HG02571 (cell line): ENCODE data around the gene APCDD1L.
"Not testable (repeated sequence)": the region's sequence is repeated elsewhere in the genome, so short reads cannot be mapped to it uniquely, and the experiment has no call there.

Experiments
- ATAC-seq: cut with Tn5 transposase; IDR thresholded peaks from one replicate; pipeline ENCODE4 v1.9.1; 2021; ENCODE audit warnings: mild to moderate bottlenecking, moderate library complexity; ENCODE audit not compliant: unreplicated experiment

The APCDD1L gene

DNA sequence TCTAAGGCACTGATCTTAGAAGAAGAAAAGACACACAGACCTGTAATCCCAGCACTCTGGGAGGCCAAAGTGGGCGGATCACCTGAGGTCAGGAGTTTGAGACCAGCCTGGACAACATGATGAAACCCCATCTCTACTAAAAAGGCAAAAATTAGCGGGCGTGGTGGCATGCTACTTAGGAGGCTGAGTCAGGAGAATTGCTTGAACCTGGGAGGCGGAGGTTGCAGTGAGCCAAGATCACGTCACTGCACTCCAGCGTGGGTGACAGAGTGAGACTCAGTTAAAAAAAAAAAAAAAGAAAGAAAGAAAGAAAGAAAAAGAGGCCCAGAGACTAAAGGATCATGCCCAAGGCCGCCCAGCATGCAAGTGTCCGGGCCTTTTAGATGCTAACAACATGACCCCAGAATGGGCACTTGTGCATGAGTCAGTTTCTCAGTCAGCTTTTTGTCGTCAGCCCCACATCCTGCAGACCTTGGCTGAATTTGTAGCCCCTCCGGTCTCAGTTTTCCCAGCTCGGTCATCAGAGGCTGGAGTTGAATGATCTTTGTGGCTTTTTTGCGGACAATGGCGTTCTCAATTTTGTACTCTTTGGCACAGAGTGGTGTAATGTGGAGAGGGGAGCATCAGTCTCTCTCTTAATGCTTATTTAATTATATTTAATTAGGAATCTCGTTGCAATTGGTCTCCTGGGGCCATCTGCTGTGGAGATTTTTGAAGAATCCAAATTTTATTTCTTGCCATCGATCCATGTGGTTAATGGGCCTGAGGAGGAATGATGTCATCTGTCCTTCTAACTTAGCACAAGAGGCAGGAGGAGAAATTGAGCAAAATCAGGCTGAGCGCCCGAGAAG, 30.6 kb upstream of the APCDD1L start:
- no peak for ATAC-seq

DNA sequence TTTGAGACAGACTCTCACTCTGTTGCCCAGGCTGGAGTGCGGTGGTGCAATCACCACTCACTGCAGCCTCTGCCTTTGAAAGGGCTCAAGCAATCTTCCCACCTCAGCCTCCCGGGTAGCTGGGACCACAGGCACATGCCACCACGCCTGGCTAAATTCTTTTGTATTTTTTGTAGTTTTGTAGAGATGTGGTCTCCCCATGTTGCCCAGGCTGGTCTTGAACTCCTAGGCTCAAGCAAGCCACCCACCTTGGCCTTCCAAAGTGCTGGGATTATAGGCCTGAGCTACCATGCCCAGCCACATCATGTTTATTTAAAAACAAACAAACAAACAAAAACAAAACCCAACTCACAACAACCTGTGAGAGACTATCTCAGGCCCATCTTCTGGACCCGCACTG, 29.7 kb upstream of the APCDD1L start:
- ATAC-seq = no peak

DNA sequence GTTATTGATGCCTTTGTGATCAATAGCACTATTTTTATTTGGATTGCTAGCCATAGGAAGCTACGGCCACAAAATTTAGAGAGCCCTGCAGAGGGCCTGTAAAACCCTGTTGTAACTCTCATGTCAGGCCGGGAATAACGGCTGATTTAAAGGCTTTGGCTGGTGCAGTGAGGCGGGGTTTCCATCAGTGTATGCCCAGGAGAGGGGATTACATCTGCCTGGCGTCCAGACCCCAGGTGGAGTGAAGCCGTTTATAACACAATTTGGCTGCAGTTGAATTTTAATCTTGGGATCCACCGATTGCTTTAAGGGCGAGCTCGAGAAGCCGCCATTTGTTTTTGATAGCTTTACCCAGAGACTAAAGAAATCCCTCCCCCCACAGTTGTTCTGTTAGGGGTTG, 29.1 kb upstream of the APCDD1L start:
- ATAC-seq = no peak

DNA sequence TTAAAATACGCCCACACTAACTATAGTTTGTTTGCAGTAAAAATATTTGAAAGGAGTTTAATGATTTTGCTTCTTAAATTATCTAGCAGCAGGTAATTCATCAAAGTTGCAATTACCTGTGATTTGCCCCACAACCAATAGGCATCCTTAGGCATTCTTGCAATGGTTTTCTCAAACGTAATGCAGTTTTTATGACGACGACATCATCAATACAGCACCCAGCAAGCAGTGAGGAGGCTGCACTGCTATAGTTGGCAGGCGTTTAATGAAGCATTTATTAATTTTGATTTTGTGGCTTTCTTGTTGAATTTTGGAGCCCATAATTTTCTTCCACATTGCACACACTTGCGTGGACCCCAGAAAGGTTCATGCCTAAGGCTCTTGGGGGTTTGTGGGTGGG, 28.1 kb upstream of the APCDD1L start:
- no peak for ATAC-seq

DNA sequence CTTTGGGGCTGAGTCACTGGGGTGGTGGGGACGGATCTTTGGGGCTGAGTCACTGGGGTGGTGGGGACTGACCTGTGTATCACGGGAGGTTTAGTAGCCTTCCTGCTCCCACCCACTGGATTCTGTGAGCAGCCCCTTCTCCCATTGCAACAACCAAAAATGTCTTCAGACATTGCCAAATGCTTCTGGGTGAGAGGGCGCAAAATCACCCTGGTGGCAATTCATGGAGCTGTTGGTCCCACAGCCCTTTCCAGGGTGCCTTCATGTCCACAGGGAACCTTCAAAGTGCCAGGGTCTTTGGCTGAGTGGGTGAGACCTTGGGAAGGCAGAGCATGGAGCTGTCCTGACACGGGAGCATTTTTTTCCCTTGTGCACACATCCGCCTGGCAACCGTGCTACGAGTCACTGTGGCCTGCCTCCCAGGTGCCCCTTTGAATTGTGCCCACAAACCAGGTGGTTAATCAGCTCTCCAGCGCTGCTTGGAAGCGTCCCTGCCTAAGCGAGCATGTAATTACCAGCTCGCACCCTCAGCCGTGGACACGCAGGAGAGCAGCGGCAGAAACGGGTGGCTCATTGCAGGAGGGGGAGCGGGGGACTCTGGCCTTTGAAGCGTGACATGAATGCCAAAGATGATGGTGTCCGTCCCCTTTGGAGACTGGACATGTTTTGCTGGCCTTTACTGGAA, 27.4 kb upstream of the APCDD1L start:
- no peak for ATAC-seq

DNA sequence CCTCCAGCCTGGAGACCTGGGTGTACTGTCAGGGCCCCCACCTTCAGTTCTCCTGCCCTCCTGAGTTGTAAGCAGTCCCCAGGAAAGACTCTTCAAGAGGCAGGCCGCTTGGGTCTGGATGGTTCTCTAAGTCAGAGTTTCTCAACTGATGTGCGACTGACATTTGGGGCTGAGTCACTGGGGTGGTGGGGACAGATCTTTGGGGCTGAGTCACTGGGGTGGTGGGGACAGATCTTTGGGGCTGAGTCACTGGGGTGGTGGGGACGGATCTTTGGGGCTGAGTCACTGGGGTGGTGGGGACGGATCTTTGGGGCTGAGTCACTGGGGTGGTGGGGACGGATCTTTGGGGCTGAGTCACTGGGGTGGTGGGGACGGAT, 26.8 kb upstream of the APCDD1L start:
- ATAC-seq = not testable (repeated sequence)

DNA sequence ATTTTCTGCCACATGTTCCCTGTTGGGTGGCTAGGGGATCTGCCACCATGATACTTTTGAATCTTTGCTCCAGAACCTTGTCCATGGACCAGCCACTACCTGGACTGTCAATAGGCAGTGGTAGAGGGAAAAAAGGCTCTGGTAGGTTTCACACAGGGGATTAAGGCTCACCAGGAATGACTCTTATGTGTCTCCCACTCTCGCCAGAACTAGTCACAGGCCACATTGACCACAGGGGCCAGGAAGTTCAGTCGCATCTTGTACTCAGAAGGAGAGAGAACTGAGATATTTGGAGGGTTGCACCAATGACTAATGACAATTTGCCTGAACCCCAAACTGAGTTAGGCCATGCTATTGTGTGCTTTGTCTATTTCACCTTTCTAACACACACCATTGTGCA, 23.6 kb upstream of the APCDD1L start:
- no peak for ATAC-seq

DNA sequence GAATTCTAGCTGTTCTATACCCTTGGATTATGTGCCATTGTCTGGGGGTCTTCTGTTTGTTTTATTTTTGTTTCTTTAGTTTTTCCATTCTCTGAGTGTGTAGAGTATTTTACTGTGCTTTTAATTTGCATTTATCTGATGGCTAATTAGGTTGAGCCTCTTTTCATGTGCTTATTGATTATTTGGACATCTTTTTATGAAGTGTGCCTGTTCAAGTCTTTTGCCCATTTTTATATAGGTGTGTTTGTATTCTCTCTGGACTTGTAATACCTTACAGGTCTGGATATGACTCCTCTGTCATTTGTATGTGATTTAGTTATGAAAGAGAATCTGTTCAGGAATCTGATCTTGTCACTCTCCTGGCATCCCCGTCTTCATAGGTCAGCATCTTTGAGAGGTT, 22.6 kb upstream of the APCDD1L start:
- no peak for ATAC-seq

DNA sequence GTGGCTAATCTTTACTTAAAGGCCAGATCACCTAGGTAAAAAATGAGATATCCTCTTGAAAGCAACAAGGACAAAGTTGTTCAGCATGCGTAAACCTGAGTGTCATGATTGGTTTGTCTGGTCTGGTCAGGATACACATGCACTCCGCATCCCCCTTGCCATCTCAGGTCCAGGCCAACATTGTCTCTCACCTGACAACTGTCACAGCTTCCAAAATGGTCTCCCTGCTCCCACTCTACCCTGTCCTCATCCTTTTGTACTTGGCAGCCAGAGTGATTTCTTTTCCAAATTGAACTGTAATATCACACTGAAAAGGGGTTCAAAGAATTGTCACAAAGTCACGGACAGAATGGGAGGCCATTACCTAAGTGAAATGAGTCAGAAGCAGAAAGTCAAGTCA, 21.1 kb upstream of the APCDD1L start:
- no peak for ATAC-seq

DNA sequence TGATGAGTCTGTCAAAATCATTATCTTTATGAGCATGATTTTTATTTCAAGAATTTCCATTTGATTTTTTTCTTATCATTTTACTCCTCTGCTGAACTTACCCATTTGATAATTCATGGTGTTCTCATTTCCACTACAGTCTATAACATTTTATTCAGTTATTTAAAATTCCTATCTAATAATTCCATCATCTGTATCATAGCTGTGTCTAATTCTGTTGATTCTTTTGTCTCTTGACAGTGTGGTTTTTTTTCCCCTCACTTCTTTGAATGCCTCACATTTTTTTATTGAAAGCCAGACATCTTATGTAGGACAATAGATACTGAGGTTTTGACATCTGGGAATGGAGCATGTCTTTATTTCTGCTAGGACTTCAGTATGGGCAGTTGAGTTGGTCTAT, 16.5 kb upstream of the APCDD1L start:
- ATAC-seq = no peak

DNA sequence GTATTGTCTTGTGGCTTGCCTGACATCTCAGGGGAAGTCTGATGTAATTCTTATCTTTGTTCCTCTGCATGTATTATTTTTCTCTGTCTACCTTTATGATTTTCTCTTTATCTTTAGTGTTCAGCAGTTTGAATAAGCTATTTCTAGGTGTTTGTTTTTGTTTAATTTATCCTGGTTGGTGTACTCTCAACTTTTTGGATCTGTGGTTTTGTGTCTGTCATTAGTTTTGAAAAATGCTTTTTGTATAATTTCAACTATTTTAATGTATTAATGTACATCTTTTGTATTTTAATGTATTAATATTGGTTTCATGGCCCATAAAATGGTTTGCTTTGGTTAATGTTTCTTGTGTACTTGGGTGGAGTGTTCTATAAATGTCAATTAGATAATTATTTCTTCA, 15.9 kb upstream of the APCDD1L start:
- ATAC-seq = no peak

DNA sequence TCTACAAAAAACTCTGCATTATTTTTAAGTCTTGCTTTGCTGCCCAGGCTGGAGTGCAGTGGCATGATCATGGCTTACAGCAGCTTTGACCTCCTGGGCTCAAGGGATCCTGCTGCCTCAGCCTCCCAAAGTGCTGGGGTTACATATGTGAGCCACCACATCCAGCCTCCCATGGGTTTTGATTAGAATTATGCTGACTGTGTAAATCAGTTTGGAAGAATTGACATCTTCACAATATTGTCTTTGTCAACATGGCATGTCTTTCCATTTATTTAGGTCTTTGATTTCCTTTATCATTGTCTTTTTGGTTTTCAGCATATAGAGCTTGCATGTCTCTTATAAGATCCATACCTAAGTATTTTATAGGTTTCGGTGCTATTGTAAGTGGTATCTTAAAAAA, 13.2 kb upstream of the APCDD1L start:
- ATAC-seq = no peak

DNA sequence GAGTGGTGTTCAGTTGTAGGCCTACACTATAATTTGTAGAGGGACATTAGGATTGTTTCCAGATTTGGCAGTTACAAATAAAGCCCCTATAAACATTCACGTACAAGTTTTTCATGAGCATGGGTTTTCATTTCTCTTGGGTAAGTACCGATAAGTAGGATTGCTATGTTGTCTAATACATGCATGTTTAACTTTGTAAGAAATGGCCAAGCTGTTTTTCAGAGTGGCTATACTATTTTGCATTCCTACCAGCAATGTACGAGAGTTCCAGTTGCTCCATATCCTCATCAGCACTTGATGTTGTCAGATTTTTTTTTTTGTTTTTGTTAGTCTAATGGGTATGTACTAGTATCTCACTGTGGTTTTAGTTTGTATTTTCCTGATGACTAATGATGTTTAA, 11.2 kb upstream of the APCDD1L start:
- ATAC-seq = no peak

DNA sequence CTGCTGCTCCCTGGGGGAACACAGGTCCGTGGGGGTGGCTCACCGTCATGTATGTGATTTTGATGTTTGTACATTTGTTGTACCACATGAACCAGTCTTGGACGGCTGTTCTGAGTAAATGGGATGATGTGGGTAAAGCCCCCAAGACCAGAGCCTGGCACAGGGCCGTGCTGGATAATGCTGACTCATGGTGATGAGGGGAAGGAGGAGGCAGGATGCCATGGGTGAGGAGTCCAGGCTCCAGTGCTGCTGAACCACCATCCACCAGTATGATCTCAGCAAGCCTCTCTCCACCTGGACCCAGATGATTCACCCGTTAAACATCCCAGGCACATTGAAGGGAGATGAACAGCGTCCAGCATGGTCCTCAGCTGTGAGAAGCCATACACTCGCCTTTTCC, 9.6 kb upstream of the APCDD1L start:
- ATAC-seq = no peak

DNA sequence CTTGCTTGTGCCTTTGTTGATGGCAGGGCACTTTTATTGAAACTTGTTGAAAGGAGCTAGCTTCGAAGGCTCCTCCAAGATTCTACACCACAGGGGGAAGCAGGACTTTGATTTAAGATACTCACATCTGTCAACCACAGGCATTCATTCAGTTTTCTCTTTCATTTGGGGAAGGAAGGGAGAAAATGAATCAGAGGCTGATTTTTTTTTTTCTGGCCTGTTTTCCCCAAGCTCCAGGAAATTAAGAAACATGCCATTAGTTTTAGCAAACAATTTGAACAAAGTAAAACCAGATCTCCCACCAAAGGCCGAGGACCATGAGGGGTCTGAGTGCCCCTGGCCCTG, 8.7 kb upstream of the APCDD1L start:
- ATAC-seq = no peak

DNA sequence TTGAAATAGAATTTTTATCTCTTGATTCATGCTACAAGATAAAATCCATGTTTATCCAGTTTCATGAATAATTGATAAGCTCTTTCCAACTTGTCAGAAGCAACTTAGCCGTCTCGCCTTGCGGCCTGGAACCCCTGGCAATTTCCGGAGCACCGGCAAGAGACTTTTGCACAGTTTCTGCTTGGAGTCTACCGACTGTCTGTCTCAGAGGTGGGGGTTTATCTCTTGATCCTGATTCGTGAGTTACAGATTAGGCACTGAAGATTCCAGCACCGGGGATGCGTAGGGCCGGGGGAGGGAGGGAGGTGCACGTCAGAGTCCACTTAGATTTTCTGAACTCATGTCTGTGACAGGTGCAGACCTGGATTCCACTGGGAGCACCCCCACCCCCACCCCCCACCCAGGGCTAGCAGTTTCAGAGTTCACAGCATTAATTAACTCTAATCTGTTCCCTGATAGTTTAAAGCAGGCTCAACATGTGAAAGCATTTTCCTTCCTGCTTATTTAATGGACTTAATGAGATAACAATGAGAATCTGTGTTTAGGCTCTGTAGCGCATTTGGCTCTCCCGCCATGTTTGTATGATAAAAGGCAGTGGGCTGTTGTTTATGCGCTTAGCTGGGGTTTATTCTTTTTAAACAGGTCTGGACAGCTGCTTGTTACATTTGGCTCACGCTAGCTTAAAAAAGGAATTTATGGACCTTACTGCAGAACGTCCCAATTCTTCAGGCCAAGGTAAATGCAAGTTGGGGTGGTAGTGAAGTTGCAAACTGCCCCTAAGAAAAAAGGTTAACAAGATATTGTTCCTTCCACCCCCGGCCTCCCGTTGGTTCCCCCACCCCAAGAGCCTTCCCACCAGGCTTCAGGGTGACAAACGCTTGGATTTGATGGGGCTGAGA, 8.1 kb upstream of the APCDD1L start:
- ATAC-seq = no peak

DNA sequence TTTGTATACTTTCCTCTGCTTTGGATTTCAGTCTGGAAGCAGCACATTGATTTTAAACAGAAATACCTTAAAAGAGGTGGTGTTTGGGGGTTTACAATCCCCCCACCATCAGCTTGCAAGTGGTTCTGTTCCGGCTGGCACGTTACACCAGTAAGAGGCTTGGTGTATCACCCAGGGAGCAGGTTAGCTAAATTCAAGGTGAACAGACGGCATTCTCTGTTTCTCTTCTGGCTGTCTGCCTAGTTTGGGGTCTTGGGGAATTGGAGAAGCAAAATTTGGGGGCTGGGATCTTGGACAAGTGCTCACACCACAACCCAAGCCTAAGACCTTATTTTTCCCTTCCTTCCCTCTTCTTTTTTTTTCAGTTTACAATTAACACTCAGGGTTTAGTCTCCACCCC, 7.5 kb upstream of the APCDD1L start:
- no peak for ATAC-seq

DNA sequence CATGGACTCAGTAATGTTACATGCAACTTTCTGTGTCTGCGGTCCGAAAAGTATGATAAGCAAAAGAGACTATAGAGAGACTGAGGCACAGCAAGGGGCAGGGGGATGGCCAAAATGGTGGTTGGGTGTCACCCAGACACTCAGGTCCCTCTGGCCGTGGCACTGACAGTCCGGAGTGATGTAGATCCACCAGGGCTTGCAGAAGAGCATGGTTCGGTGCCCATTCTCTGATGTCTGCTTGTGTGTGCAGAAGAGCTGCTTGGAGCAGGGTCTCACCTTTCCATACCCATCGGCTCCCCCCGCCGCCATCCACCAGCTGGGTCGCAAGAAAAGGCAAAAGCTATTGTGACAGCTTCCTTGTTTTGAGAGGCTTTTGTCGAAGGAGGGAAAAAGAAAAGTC, 6.6 kb upstream of the APCDD1L start:
- no peak for ATAC-seq

DNA sequence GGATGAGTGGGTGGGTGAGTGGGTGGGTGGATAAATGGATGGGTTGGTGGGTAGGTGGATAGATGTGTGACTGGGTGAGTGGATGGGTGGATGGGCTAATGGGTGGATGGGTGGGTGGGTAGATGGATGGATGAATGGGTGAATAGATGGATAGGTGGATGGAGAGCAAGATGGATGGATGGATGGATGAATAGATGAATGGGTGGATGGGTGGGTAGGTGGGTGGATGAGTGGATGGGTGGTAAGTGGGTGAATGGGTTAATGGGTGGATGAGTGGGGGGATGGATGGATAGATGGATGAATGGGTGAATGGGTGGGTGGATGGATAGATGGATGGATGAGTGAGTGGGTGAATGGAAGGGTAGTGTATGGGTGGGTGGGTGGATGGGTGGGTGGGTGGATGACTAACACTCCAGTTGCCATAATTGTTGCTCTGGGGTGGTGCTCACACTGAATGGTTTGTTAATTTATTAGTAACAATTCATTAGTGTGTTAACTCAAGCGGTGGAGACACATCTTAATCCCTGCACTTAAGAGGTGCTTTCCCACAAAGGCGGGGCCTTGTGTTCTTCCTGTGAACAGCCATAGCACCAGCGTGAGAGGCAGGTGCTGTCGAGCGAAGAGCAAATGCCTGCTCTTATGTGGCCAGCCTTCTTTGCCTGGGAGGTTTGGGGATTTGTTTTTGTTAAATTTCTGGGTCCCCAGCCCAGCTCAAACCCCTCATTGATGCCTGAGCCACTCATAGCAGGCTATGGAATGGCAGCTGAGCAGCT, 4.9 kb upstream of the APCDD1L start:
- ATAC-seq = no peak

DNA sequence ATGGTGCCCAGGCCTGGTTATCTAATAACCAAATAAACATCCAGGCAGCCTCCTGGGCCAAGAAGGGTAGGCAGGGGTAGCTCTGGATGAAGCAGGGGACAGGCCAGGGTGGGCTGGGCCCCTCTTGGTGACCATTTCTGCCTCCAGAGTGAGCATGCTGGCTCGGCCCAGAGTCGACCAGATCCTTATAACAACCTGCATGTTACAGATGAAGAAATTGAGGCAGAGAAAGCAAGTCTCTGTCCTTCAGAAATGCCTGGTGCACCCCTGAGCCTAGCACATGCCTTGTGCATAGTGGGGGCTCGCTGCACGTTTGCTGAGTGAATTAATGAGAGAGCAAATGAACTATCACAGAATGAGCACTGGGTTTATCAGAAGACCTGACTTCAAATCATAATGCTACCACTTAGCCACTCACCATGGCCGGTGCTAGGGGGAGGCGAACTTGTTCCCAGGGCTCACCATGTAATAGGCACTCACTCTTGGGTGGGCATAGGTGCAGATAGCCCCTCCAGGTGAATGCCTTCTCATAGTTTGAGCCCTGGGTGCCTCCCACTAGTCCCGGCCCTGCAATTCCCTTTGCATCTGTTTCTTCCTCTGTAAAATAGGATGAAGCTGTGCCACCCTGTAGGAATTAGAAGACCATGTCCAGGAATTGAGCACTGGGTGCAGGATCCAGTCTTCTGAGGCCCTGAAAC, 3.8 kb upstream of the APCDD1L start:
- no peak for ATAC-seq
